CD14-positive monocyte (primary cell): Measurements from ENCODE around the gene SLC36A1. TPM values are rescaled to one million over a fixed set of nuclear protein-coding genes. Genes with fewer than 3 reads are reported as not detected.
"Not testable (repeated sequence)": the region's sequence is repeated elsewhere in the genome, so short reads cannot be mapped to it uniquely, and the experiment has no call there.

Source experiments
- DNase-seq, 3 donors: peaks; one replicate each; pipeline ENCODE4 v3.0.0-alpha.2; 2011 to 2022
- H2AFZ ChIP-seq: 2 replicates; pipeline ENCODE4 v1.6.0; 2012; ENCODE audit warnings: mild to moderate bottlenecking, low read depth, low read length, inconsistent platforms; ENCODE audit not compliant: insufficient read depth, poor library complexity, severe bottlenecking
- H3K27ac ChIP-seq, 2 donors: 1 replicate in 1 of 2; 2 replicates in 1 of 2; pipeline ENCODE4 v1.5.1; 2012 to 2013; ENCODE audit warnings: low read length in 2 of 2, control low read depth in 1 of 2, inconsistent platforms in 1 of 2, low read depth in 1 of 2, mild to moderate bottlenecking in 1 of 2
- H3K27me3 ChIP-seq, 2 donors: one replicate each; pipeline versions ENCODE4 v1.6.0 to v1.6.1; 2011 to 2013; ENCODE audit warnings: low read length in 2 of 2; ENCODE audit not compliant: control insufficient read depth in 2 of 2, insufficient read depth in 2 of 2
- H3K36me3 ChIP-seq, 2 donors: replicated peaks in 1 of 2; 1 replicate in 1 of 2; 2 replicates in 1 of 2; pipeline versions ENCODE4 v1.5.1 to v1.6.1; 2012 to 2013; ENCODE audit warnings: low read length in 2 of 2, control low read depth in 1 of 2, inconsistent platforms in 1 of 2, mild to moderate bottlenecking in 1 of 2; ENCODE audit not compliant: insufficient read depth in 2 of 2, control insufficient read depth in 1 of 2
- H3K4me1 ChIP-seq, 2 donors: 1 replicate in 1 of 2; 2 replicates in 1 of 2; pipeline versions ENCODE4 v1.5.1 to v1.6.1; 2012 to 2013; ENCODE audit warnings: low read length in 2 of 2, control low read depth in 1 of 2, inconsistent platforms in 1 of 2, mild to moderate bottlenecking in 1 of 2, moderate library complexity in 1 of 2; ENCODE audit not compliant: insufficient read depth in 2 of 2, control insufficient read depth in 1 of 2
- H3K4me2 ChIP-seq: replicated peaks from 2 replicates; pipeline ENCODE3; 2012; ENCODE audit warnings: low read length, moderate library complexity, mild to moderate bottlenecking; ENCODE audit not compliant: poor library complexity, severe bottlenecking; ENCODE audit errors: extremely low read depth
- H3K4me3 ChIP-seq, 3 experiments: fragments of 200-600 bp in 1 of 3; sonication (generic) in 1 of 3; replicated peaks in 1 of 3; 1 replicate in 2 of 3; 2 replicates in 1 of 3; pipeline ENCODE4 v1.5.1; 2011 to 2013; ENCODE audit warnings: low read length in 3 of 3, mild to moderate bottlenecking in 3 of 3, control low read depth in 2 of 3, low read depth in 2 of 3, inconsistent platforms in 1 of 3, moderate library complexity in 1 of 3
- H3K79me2 ChIP-seq: 2 replicates; pipeline ENCODE4 v1.6.0; 2012; ENCODE audit warnings: mild to moderate bottlenecking, control low read depth, inconsistent platforms, low read length, moderate library complexity; ENCODE audit not compliant: insufficient read depth
- H3K9ac ChIP-seq: 2 replicates; pipeline ENCODE4 v1.6.0; 2017; ENCODE audit warnings: low read length, mild to moderate bottlenecking; ENCODE audit not compliant: insufficient read depth, poor library complexity, severe bottlenecking
- H3K9me3 ChIP-seq, 2 donors: replicated peaks in 1 of 2; 1 replicate in 1 of 2; 2 replicates in 1 of 2; pipeline versions ENCODE4 v1.5.1 to v1.6.1; 2012 to 2013; ENCODE audit warnings: low read length in 2 of 2, control low read depth in 1 of 2; ENCODE audit not compliant: control insufficient read depth in 1 of 2, insufficient read depth in 1 of 2
- H4K20me1 ChIP-seq: 2 replicates; pipeline ENCODE4 v1.6.0; 2012; ENCODE audit warnings: mild to moderate bottlenecking, low read length, control low read depth, moderate library complexity; ENCODE audit not compliant: insufficient read depth
- H3K27ac Mint-ChIP-seq, 7 donors: one replicate each; pipeline ENCODE4 v1.8.0; 2020; ENCODE audit warnings: mild to moderate bottlenecking in 7 of 7, mixed read lengths in 7 of 7, moderate library complexity in 6 of 7, inconsistent platforms in 2 of 7
- H3K27me3 Mint-ChIP-seq, 3 donors: one replicate each; pipeline ENCODE4 v1.8.0; 2021 to 2022; ENCODE audit warnings: low read depth in 3 of 3, mild to moderate bottlenecking in 3 of 3, mixed read lengths in 3 of 3, moderate library complexity in 3 of 3, inconsistent platforms in 1 of 3
- H3K36me3 Mint-ChIP-seq, 2 donors: one replicate each; pipeline ENCODE4 v1.8.0; 2020; ENCODE audit warnings: mixed read lengths in 2 of 2, inconsistent platforms in 1 of 2, mild to moderate bottlenecking in 1 of 2
- H3K4me1 Mint-ChIP-seq: one replicate; pipeline ENCODE4 v1.8.0; 2020; ENCODE audit warnings: mild to moderate bottlenecking, mixed read lengths
- H3K4me3 Mint-ChIP-seq, 2 donors: one replicate each; pipeline ENCODE4 v1.8.0; 2020; ENCODE audit warnings: mild to moderate bottlenecking in 2 of 2, mixed read lengths in 2 of 2, moderate library complexity in 1 of 2
- H3K9me3 Mint-ChIP-seq, 7 donors: one replicate each; pipeline ENCODE4 v1.8.0; 2020 to 2022; ENCODE audit warnings: mixed read lengths in 7 of 7, mild to moderate bottlenecking in 6 of 7, moderate library complexity in 6 of 7, inconsistent platforms in 2 of 7
- CTCF ChIP-seq: fragments of 200-600 bp; IDR thresholded peaks from one replicate; pipeline ENCODE4 v1.8.0; 2022; ENCODE audit warnings: antibody characterized with exemption, mild to moderate bottlenecking
- WGBS: methylation state at CpG from one replicate; pipeline ENCODE4 v1.1.5; 2013; ENCODE audit warnings: missing lambda C conversion rate; ENCODE audit not compliant: insufficient coverage; 5-methylcytosine and 5-hydroxymethylcytosine counted together
- intact Hi-C, 2 donors: fragments of 100-400 bp; cut with micrococcal nuclease; formaldehyde crosslinking; loops; one replicate each; pipeline versions ENCODE4 v1.15.0 to v1.15.1; 2023
- polyA plus RNA-seq, 3 donors: library from polyadenylated mRNA; depleted of rRNA in 1 of 3; unstranded in 2 of 3; stranded (reverse) in 1 of 3; fragments of 300-500 nt in 2 of 3; fragments of >200 nt in 1 of 3; fragmentation: Illumina TruSeq in 2 of 3; gene quantifications; 1 replicate in 2 of 3; 2 replicates in 1 of 3; pipeline ENCODE4 v1.2.3, GENCODE V29; 2012 to 2021

The SLC36A1 gene
- polyA plus RNA-seq, 3 donors, result 5.3 to 29.4 (median 6.8) TPM

GRCh38 chr5:151424892-151425523, 22.4 kb upstream of the SLC36A1 start:
- intact Hi-C loops, result no loop called here
- H3K4me3 Mint-ChIP-seq, result no peak overlapping the region
- Histone ChIP-seq H3K4me2 (no peak overlapping the region), H3K4me3 (no peak overlapping the region), H3K79me2 (no peaks in the 10 kb centered on the region), H3K36me3 (no peaks in the 10 kb centered on the region), H2AFZ (no peak overlapping the region), H3K9ac (no peak overlapping the region), H3K27me3 (no peaks in the 10 kb centered on the region), H4K20me1 (no peaks in the 10 kb centered on the region), H3K4me1 (no peaks in the 10 kb centered on the region), H3K9me3 (no peaks in the 10 kb centered on the region), H3K27ac (no peak overlapping the region)
- H3K9me3 Mint-ChIP-seq, result peaks cover 2 to 18% (median 6%) of the 10 kb centered on the region in 7 donors
- TF ChIP-seq CTCF, result no peak
- H3K4me1 Mint-ChIP-seq, result no peaks in the 10 kb centered on the region
- no peaks in the 10 kb centered on the region for H3K36me3 Mint-ChIP-seq
- peak overlapping the region in 1 of 7 donors; percentile 8 for H3K27ac Mint-ChIP-seq
- no peak for DNase-seq
- no CpG with 5 or more reads among the region's 8 CpGs for WGBS
- peaks cover 2 to 13% (median 7%) of the 10 kb centered on the region in 3 donors for H3K27me3 Mint-ChIP-seq

GRCh38 chr5:151426347-151426746, 21.1 kb upstream of the SLC36A1 start:
- H3K9me3 ChIP-seq, H2AFZ ChIP-seq, H4K20me1 ChIP-seq, H3K27ac Mint-ChIP-seq, H3K36me3 Mint-ChIP-seq, H3K4me3 ChIP-seq, H3K4me1 Mint-ChIP-seq, H3K27me3 ChIP-seq, H3K9ac ChIP-seq, H3K4me3 Mint-ChIP-seq, H3K27ac ChIP-seq, H3K36me3 ChIP-seq, H3K79me2 ChIP-seq, DNase-seq, H3K9me3 Mint-ChIP-seq, H3K4me1 ChIP-seq, intact Hi-C loops, H3K4me2 ChIP-seq: not testable (repeated sequence)
- no CpG with 5 or more reads among the region's 6 CpGs for WGBS
- peaks cover 0 to 10% (median 6%) of the 10 kb centered on the region in 3 donors for H3K27me3 Mint-ChIP-seq
